Measurements from ENCODE around the gene TNPO1.

Gene TNPO1

DNA sequence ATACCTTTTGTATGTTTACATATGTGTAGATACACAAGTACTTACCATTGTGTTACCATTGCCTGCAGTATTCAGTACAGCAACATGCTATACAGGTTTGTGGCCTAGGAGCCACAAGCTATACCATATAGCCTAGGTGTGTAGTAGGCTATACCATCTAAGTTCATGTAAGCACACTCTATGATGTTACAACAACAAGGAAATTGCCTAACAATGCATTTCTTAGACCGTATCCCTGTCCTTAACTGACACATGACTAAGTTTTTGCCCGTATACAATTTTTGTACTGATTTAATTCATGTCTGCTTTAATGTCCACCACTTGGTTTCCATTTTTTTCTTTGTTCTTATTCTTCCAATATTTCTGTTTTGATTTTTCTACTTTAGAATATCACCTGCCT lies 18.5 kb downstream of the TNPO1 start:
- Histone ChIP-seq H3K4me3 (ENCODE audit: control insufficient read depth in 1 of 7, extremely low read depth in 1 of 7, insufficient read depth in 4 of 7, low read depth in 2 of 7, low read length in 6 of 7) (no peak overlapping the region), H3K36me3 (ENCODE audit: control insufficient read depth in 4 of 4, insufficient read depth in 4 of 4, low read length in 3 of 4) (peaks cover 0 to 2% (median 0%) of the 10 kb centered on the region in 4 experiments), H3K27ac (ENCODE audit: insufficient read depth in 1 of 2, low read depth in 1 of 2, low read length in 2 of 2, poor library complexity in 1 of 2, severe bottlenecking in 2 of 2) (no peak overlapping the region), H3K9me3 (ENCODE audit: control extremely low read depth in 1 of 5, control insufficient read depth in 4 of 5, insufficient read depth in 2 of 5, low read depth in 1 of 5, low read length in 4 of 5) (no peaks in the 10 kb centered on the region), H3K27me3 (replicated peaks in 2 of 5; ENCODE audit: control insufficient read depth in 4 of 5, insufficient read depth in 5 of 5, low read length in 4 of 5) (no peaks in the 10 kb centered on the region), H3K4me1 (ENCODE audit: control extremely low read depth in 1 of 4, control insufficient read depth in 4 of 4, insufficient read depth in 4 of 4, low read length in 3 of 4) (no peaks in the 10 kb centered on the region)
- WGBS (ENCODE audit: insufficient coverage) = 100% methylated on average over 2 of the region's 2 CpGs
- CTCF ChIA-PET = interaction anchor here (1.0 to 2.4 kb wide), 2 partner anchors 10 to 16 kb away, joined by 4 to 6 read pairs; no protein-coding TSS in a partner anchor
- no peak for DNase-seq
- POLR2A ChIA-PET = interaction anchor here (0.6 kb wide), 1 partner anchor 98 kb away, joined by 5 read pairs; no protein-coding TSS in a partner anchor

DNA sequence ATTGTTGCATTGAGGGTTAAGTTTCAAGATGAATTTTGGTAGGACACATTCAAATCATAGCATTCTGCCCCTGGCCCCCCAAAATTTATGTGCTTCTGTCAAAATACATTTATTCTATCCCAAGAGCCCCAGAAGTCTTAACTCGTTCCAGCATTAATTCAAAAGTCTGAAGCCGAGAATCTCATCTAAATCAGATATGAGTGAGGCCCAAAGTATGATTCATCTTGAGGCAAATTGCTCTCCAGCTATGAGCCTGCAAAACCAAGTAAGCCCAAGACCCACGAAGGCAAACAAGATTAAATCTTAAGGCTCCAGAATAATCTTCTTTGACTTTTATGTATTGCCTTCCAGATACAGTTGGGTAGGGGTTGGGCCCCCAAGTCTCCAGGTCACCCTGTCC lies 19.2 kb downstream of the TNPO1 start:
- Histone ChIP-seq H3K36me3 (ENCODE audit: control insufficient read depth in 4 of 4, insufficient read depth in 4 of 4, low read length in 3 of 4) (peaks cover 0 to 2% (median 0%) of the 10 kb centered on the region in 4 experiments), H3K4me3 (ENCODE audit: control insufficient read depth in 1 of 7, extremely low read depth in 1 of 7, insufficient read depth in 4 of 7, low read depth in 2 of 7, low read length in 6 of 7) (no peak overlapping the region), H3K27ac (ENCODE audit: insufficient read depth in 1 of 2, low read depth in 1 of 2, low read length in 2 of 2, poor library complexity in 1 of 2, severe bottlenecking in 2 of 2) (no peak overlapping the region), H3K27me3 (replicated peaks in 2 of 5; ENCODE audit: control insufficient read depth in 4 of 5, insufficient read depth in 5 of 5, low read length in 4 of 5) (no peaks in the 10 kb centered on the region), H3K9me3 (ENCODE audit: control extremely low read depth in 1 of 5, control insufficient read depth in 4 of 5, insufficient read depth in 2 of 5, low read depth in 1 of 5, low read length in 4 of 5) (no peaks in the 10 kb centered on the region), H3K4me1 (ENCODE audit: control extremely low read depth in 1 of 4, control insufficient read depth in 4 of 4, insufficient read depth in 4 of 4, low read length in 3 of 4) (no peaks in the 10 kb centered on the region)
- ChIA-PET POLR2A (no interaction called here), CTCF (interaction anchor here (1.1 to 1.3 kb wide), 2 partner anchors 9 to 224 kb away, joined by 3 read pairs; no protein-coding TSS in a partner anchor)
- 92% methylated on average over 2 of the region's 3 CpGs for WGBS (ENCODE audit: insufficient coverage)
- DNase-seq = no peak

DNA sequence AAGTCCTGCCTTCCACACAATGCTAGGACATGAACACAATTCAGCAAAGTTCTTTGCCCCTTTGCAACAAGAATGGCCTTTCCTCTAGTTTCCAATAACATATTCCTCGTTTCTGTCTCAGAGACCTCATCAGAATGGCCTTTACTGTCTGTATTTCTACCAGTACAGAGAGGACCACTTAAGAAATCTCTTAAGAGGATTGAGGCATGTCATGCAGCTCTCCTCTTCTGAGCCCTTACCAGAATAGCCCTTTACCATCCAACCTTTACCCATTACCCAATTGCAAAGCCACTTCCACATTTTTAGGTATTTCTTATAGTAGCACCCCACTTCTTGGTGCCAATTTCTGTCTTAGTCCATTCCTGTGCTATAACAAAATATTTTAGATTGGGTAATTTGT lies 20.3 kb downstream of the TNPO1 start:
- H3K27ac ChIP-seq (ENCODE audit: insufficient read depth in 1 of 2, low read depth in 1 of 2, low read length in 2 of 2, poor library complexity in 1 of 2, severe bottlenecking in 2 of 2) = no peak overlapping the region
- no peaks in the 10 kb centered on the region for H3K27me3 ChIP-seq (replicated peaks in 2 of 5; ENCODE audit: control insufficient read depth in 4 of 5, insufficient read depth in 5 of 5, low read length in 4 of 5)
- POLR2A ChIA-PET = no interaction called here
- CTCF ChIA-PET = interaction anchor here (1.1 to 1.3 kb wide), 2 partner anchors 8 to 226 kb away, joined by 3 read pairs; no protein-coding TSS in a partner anchor
- H3K9me3 ChIP-seq (ENCODE audit: control extremely low read depth in 1 of 5, control insufficient read depth in 4 of 5, insufficient read depth in 2 of 5, low read depth in 1 of 5, low read length in 4 of 5) = no peaks in the 10 kb centered on the region
- 100% methylated on average over 1 of the region's 1 CpG for WGBS (ENCODE audit: insufficient coverage)
- H3K4me3 ChIP-seq (ENCODE audit: control insufficient read depth in 1 of 7, extremely low read depth in 1 of 7, insufficient read depth in 4 of 7, low read depth in 2 of 7, low read length in 6 of 7) = no peak overlapping the region
- H3K4me1 ChIP-seq (ENCODE audit: control extremely low read depth in 1 of 4, control insufficient read depth in 4 of 4, insufficient read depth in 4 of 4, low read length in 3 of 4) = no peaks in the 10 kb centered on the region
- peaks cover 0 to 2% (median 0%) of the 10 kb centered on the region in 4 experiments for H3K36me3 ChIP-seq (ENCODE audit: control insufficient read depth in 4 of 4, insufficient read depth in 4 of 4, low read length in 3 of 4)
- no peak for DNase-seq

DNA sequence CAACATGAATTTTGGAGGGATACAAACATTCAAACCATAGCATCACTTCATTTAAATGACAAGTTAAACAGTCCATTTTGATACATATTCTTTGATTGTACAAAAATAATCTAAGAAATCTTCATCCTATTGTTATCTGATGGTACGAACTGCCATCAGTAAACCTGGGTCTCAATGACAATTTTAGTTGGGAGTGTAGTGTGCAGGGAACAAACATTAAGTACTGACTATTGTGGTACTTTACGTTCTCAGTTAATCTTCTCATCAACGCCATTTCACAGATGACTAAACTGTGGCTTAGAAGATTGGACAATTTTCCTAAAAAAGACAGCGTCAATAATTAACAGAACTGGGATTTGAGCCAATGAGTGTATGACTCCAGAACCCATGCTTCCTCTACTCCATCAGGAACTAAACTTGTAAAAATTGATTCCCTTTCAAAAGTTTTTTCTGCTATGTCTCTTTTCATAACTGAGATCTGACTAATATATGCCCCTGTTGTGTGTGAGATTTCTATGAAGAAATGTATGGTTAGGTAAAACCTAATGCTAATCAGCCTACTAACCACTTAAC lies 21.1 kb downstream of the TNPO1 start:
- no peak for DNase-seq
- Histone ChIP-seq H3K9me3 (ENCODE audit: control extremely low read depth in 1 of 5, control insufficient read depth in 4 of 5, insufficient read depth in 2 of 5, low read depth in 1 of 5, low read length in 4 of 5) (no peaks in the 10 kb centered on the region), H3K4me1 (ENCODE audit: control extremely low read depth in 1 of 4, control insufficient read depth in 4 of 4, insufficient read depth in 4 of 4, low read length in 3 of 4) (peaks cover 0 to 6% (median 3%) of the 10 kb centered on the region in 4 experiments), H3K27me3 (replicated peaks in 2 of 5; ENCODE audit: control insufficient read depth in 4 of 5, insufficient read depth in 5 of 5, low read length in 4 of 5) (no peaks in the 10 kb centered on the region), H3K27ac (ENCODE audit: insufficient read depth in 1 of 2, low read depth in 1 of 2, low read length in 2 of 2, poor library complexity in 1 of 2, severe bottlenecking in 2 of 2) (no peak overlapping the region), H3K36me3 (ENCODE audit: control insufficient read depth in 4 of 4, insufficient read depth in 4 of 4, low read length in 3 of 4) (peaks cover 0 to 2% (median 0%) of the 10 kb centered on the region in 4 experiments), H3K4me3 (ENCODE audit: control insufficient read depth in 1 of 7, extremely low read depth in 1 of 7, insufficient read depth in 4 of 7, low read depth in 2 of 7, low read length in 6 of 7) (no peak overlapping the region)
- ChIA-PET POLR2A (interaction anchor here (1.5 kb wide), 1 partner anchor 11 kb away, joined by 3 read pairs; no protein-coding TSS in a partner anchor), CTCF (interaction anchor here (1.3 kb wide), 1 partner anchor 12 kb away, joined by 3 read pairs; no protein-coding TSS in a partner anchor)
- 95% methylated on average over 2 of the region's 4 CpGs for WGBS (ENCODE audit: insufficient coverage)

DNA sequence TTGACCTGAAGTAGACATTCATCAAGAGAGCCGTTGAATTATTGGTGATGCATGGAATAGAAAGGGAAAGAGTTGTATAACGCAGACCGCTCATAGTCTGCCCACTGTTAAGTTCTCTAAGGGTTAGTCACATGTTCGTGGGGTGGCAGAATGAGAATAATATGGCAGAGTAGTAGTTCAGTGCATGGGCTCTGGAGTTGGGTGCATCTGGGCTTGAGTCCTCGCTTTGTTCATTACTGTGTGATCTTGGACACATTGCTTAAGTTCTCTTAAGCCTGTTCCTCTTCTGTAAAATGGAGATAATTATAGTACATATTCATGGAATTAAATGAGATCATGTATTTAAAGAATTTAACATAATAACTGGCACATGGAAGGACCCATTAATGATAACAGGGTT lies 23.6 kb downstream of the TNPO1 start:
- ChIA-PET CTCF (interaction anchor here (0.9 kb wide), 1 partner anchor 9 kb away, joined by 3 read pairs; no protein-coding TSS in a partner anchor), POLR2A (no interaction called here)
- WGBS (ENCODE audit: insufficient coverage) = 33% methylated on average over 3 of the region's 5 CpGs
- no peak overlapping the region for H3K4me3 ChIP-seq (ENCODE audit: control insufficient read depth in 1 of 7, extremely low read depth in 1 of 7, insufficient read depth in 4 of 7, low read depth in 2 of 7, low read length in 6 of 7)
- H3K36me3 ChIP-seq (ENCODE audit: control insufficient read depth in 4 of 4, insufficient read depth in 4 of 4, low read length in 3 of 4) = peaks cover 0 to 2% (median 0%) of the 10 kb centered on the region in 4 experiments
- H3K4me1 ChIP-seq (ENCODE audit: control extremely low read depth in 1 of 4, control insufficient read depth in 4 of 4, insufficient read depth in 4 of 4, low read length in 3 of 4) = peaks cover 0 to 15% (median 8%) of the 10 kb centered on the region in 4 experiments
- H3K27me3 ChIP-seq (replicated peaks in 2 of 5; ENCODE audit: control insufficient read depth in 4 of 5, insufficient read depth in 5 of 5, low read length in 4 of 5) = no peaks in the 10 kb centered on the region
- no peak for DNase-seq
- no peak overlapping the region for H3K27ac ChIP-seq (ENCODE audit: insufficient read depth in 1 of 2, low read depth in 1 of 2, low read length in 2 of 2, poor library complexity in 1 of 2, severe bottlenecking in 2 of 2)
- H3K9me3 ChIP-seq (ENCODE audit: control extremely low read depth in 1 of 5, control insufficient read depth in 4 of 5, insufficient read depth in 2 of 5, low read depth in 1 of 5, low read length in 4 of 5) = no peaks in the 10 kb centered on the region

DNA sequence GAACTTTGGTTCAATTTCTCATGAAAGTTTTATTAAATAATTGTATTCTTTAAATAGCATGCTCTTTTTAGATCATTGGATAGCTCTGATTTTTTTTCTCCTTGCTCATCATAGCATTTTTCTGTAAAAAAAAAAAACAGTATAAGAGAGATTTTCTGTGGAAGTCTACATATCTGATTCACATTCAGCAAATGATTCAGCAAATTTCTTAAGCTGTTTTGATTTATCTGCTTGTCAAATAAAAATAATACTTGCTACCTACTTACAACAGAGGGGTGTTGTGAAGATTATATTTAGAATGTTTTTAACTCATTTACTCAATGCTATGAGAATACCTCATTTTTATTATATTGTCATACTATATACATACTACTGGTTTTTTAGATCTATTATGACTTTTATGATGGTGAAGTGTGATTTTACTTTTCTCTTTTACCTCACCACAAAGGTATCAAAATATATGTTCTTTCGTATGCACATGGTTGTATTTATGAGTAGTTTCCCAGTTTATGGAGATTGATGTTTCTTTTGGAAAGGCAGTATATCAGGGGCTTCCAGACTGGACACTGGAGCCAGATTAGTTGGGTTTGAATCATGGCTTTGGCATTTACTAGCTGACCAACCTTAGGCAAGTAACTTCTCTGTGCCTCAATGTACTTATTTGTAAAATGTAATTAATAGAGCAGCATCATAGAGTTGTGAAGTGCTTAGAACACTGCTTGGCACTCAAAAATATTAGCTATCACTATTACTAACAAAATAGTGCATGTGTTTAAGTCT lies 25.5 kb downstream of the TNPO1 start:
- ChIA-PET POLR2A (no interaction called here), CTCF (interaction anchor here (0.9 to 1.7 kb wide), 4 partner anchors 12 to 231 kb away, joined by 3 to 4 read pairs (median 3); no protein-coding TSS in a partner anchor)
- Histone ChIP-seq H3K27me3 (replicated peaks in 2 of 5; ENCODE audit: control insufficient read depth in 4 of 5, insufficient read depth in 5 of 5, low read length in 4 of 5) (no peaks in the 10 kb centered on the region), H3K36me3 (ENCODE audit: control insufficient read depth in 4 of 4, insufficient read depth in 4 of 4, low read length in 3 of 4) (no peaks in the 10 kb centered on the region), H3K9me3 (ENCODE audit: control extremely low read depth in 1 of 5, control insufficient read depth in 4 of 5, insufficient read depth in 2 of 5, low read depth in 1 of 5, low read length in 4 of 5) (no peaks in the 10 kb centered on the region), H3K4me3 (ENCODE audit: control insufficient read depth in 1 of 7, extremely low read depth in 1 of 7, insufficient read depth in 4 of 7, low read depth in 2 of 7, low read length in 6 of 7) (no peak overlapping the region), H3K4me1 (ENCODE audit: control extremely low read depth in 1 of 4, control insufficient read depth in 4 of 4, insufficient read depth in 4 of 4, low read length in 3 of 4) (peaks cover 0 to 17% (median 9%) of the 10 kb centered on the region in 4 experiments), H3K27ac (ENCODE audit: insufficient read depth in 1 of 2, low read depth in 1 of 2, low read length in 2 of 2, poor library complexity in 1 of 2, severe bottlenecking in 2 of 2) (no peak overlapping the region)
- DNase-seq = peak in 2 of 3 donors; percentile 40 to 54
- 100% methylated on average over 1 of the region's 1 CpG for WGBS (ENCODE audit: insufficient coverage)

DNA sequence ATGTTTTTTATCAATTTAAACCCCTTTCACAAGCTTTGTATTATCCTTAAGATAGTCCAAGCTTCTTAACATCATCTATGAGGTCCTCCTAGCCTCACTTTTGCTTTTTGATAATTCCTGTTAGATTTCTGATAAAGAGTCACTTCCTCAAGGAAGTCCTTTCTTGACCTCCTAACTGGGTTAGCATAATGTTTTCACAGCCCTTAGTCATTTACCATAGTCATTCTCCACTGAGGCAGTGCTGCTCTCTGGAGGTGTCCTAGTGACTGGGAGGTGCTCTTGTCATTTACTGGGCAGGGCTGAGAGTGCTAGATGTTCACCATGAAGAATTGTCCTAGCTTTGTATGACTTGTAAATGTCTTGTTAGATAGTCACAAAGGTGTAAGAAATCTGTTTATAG lies 26.4 kb downstream of the TNPO1 start:
- no peak overlapping the region for H3K27ac ChIP-seq (ENCODE audit: insufficient read depth in 1 of 2, low read depth in 1 of 2, low read length in 2 of 2, poor library complexity in 1 of 2, severe bottlenecking in 2 of 2)
- H3K36me3 ChIP-seq (ENCODE audit: control insufficient read depth in 4 of 4, insufficient read depth in 4 of 4, low read length in 3 of 4) = no peaks in the 10 kb centered on the region
- POLR2A ChIA-PET = no interaction called here
- DNase-seq = peak; percentile 28 to 58 (median 52)
- H3K4me1 ChIP-seq (ENCODE audit: control extremely low read depth in 1 of 4, control insufficient read depth in 4 of 4, insufficient read depth in 4 of 4, low read length in 3 of 4) = peaks cover 0 to 26% (median 17%) of the 10 kb centered on the region in 4 experiments
- no peak overlapping the region for H3K4me3 ChIP-seq (ENCODE audit: control insufficient read depth in 1 of 7, extremely low read depth in 1 of 7, insufficient read depth in 4 of 7, low read depth in 2 of 7, low read length in 6 of 7)
- no peaks in the 10 kb centered on the region for H3K27me3 ChIP-seq (replicated peaks in 2 of 5; ENCODE audit: control insufficient read depth in 4 of 5, insufficient read depth in 5 of 5, low read length in 4 of 5)
- CTCF ChIA-PET = interaction anchor here (1.4 to 1.7 kb wide), 2 partner anchors 17 to 232 kb away, joined by 3 to 4 read pairs; no protein-coding TSS in a partner anchor
- H3K9me3 ChIP-seq (ENCODE audit: control extremely low read depth in 1 of 5, control insufficient read depth in 4 of 5, insufficient read depth in 2 of 5, low read depth in 1 of 5, low read length in 4 of 5) = no peaks in the 10 kb centered on the region

Data from common myeloid progenitor, CD34-positive (primary cell).